PC-9 (cell line): ENCODE results near the gene ZNF804A. TPM values are rescaled to one million over a fixed set of nuclear protein-coding genes. Genes with fewer than 3 reads are reported as not detected.
A peak's percentile ranks its signal among the peaks of the same experiment; 100 is the strongest.

Source experiments
- BruUV-seq: library from RNA; stranded (reverse); fragments of 400-500 nt; replicated peaks from 2 replicates; lab custom pipeline; 2021; lab: Mats Ljungman, UMichigan
- CTCF ChIA-PET: fragments of 300-600 bp; sonication (Branson Sonifier 250); formaldehyde crosslinking; loops from one replicate; lab custom pipeline; 2022; ENCODE audit warnings: antibody characterized with exemption; lab: Charles Lee
- POLR2A ChIA-PET: fragments of 300-600 bp; sonication (Branson Sonifier 250); formaldehyde crosslinking; loops from one replicate; lab custom pipeline; 2022; ENCODE audit warnings: antibody characterized with exemption; ENCODE audit not compliant: unreplicated experiment; lab: Charles Lee
- DNase-seq, 2 experiments: peaks; one replicate each; pipeline versions ENCODE4 v3.0.0 to v3.0.0-alpha.2; 2015 to 2022; ENCODE audit warnings: mixed read lengths in 1 of 2
- H2AFZ ChIP-seq: fragments of 200-600 bp; sonication (generic); 2 replicates; pipeline ENCODE4 v1.8.1; 2017; ENCODE audit warnings: antibody characterized with exemption
- H3F3A ChIP-seq: fragments of 200-600 bp; sonication (generic); 2 replicates; pipeline ENCODE4 v1.8.1; 2017; ENCODE audit warnings: antibody characterized with exemption, mild to moderate bottlenecking, low read depth; ENCODE audit not compliant: insufficient read depth
- H3K27ac ChIP-seq: fragments of 200-600 bp; sonication (generic); 2 replicates; pipeline ENCODE4 v1.6.1; 2016; ENCODE audit warnings: mixed run types
- H3K27me3 ChIP-seq: fragments of 200-600 bp; sonication (generic); 2 replicates; pipeline ENCODE4 v1.6.1; 2016; ENCODE audit warnings: low read depth, mixed run types; ENCODE audit not compliant: insufficient read depth
- H3K36me3 ChIP-seq: fragments of 200-600 bp; sonication (generic); 2 replicates; pipeline ENCODE4 v1.6.1; 2016; ENCODE audit warnings: low read depth, mixed run types
- H3K4me1 ChIP-seq: fragments of 200-600 bp; sonication (generic); replicated peaks from 2 replicates; pipeline ENCODE4 v1.6.1; 2016; ENCODE audit warnings: mixed run types; ENCODE audit not compliant: insufficient read depth
- H3K4me2 ChIP-seq: fragments of 200-600 bp; sonication (generic); 2 replicates; pipeline ENCODE4 v1.6.1; 2017; ENCODE audit warnings: mixed run types
- H3K4me3 ChIP-seq: fragments of 200-600 bp; sonication (generic); 2 replicates; pipeline ENCODE4 v1.6.1; 2016; ENCODE audit warnings: mixed run types
- H3K79me2 ChIP-seq: fragments of 200-600 bp; sonication (generic); 2 replicates; pipeline ENCODE4 v1.6.1; 2017; ENCODE audit warnings: low read depth, mixed run types
- H3K9me2 ChIP-seq: fragments of 200-600 bp; sonication (generic); 2 replicates; pipeline ENCODE4 v1.8.1; 2017; ENCODE audit warnings: mild to moderate bottlenecking; ENCODE audit not compliant: insufficient read depth
- H3K9me3 ChIP-seq: fragments of 200-600 bp; sonication (generic); 2 replicates; pipeline ENCODE4 v1.8.1; 2016; ENCODE audit warnings: low read depth; ENCODE audit not compliant: insufficient read depth
- H4K20me1 ChIP-seq: fragments of 200-600 bp; sonication (generic); 2 replicates; pipeline ENCODE4 v1.8.1; 2017; ENCODE audit not compliant: insufficient read depth
- CTCF ChIP-seq: fragments of 200-600 bp; sonication (generic); conservative IDR thresholded peaks from 2 replicates; pipeline ENCODE4 v1.6.1; 2017; ENCODE audit warnings: mixed run types, antibody characterized with exemption, mild to moderate bottlenecking, moderate library complexity
- EZH2 ChIP-seq: fragments of 200-600 bp; sonication (generic); IDR thresholded peaks from 2 replicates; pipeline ENCODE4 v1.8.0; 2017; ENCODE audit warnings: antibody characterized with exemption, low read depth
- intact Hi-C: fragments of 100-400 bp; cut with micrococcal nuclease; formaldehyde crosslinking; loops from one replicate; pipeline ENCODE4 v1.10.0; 2022; ENCODE audit not compliant: unreplicated experiment
- total RNA-seq: library from RNA; stranded (reverse); gene quantifications from 2 replicates; pipeline ENCODE4 v1.2.3, GENCODE V29; 2021

Gene ZNF804A
- total RNA-seq, 1 experiment from 2014 or later = not detected

DNA sequence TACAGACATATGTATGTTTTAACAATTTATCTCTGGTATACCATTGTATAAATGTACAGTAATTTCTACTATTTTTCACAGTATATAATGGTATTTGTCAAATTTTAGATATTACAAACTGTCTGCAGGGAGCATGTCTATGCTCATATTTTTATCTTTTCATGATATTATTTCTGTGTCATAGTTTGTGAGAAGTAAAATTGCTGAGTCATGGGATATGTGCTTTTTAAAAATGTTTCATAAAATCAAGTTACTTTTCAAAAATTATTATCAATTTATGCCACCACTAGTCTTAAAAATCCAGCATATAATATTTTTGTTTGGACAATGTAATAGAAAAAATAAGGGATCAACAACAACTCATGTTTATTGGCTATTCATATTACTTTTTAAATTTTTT is 9.1 kb upstream of the ZNF804A start:
- Histone ChIP-seq H3K4me1 (no peaks in the 10 kb centered on the region), H3K9me3 (no peaks in the 10 kb centered on the region), H3K27me3 (no peaks in the 10 kb centered on the region), H3K27ac (no peak overlapping the region), H3K4me2 (no peak overlapping the region), H2AFZ (no peak overlapping the region), H3F3A (no peaks in the 10 kb centered on the region), H3K79me2 (no peaks in the 10 kb centered on the region), H3K4me3 (no peak overlapping the region), H3K36me3 (no peaks in the 10 kb centered on the region), H4K20me1 (no peaks in the 10 kb centered on the region), H3K9me2 (no peaks in the 10 kb centered on the region)
- ChIA-PET CTCF (no interaction called here), POLR2A (no interaction called here)
- no TSS peak for BruUV-seq
- DNase-seq = no peak
- intact Hi-C loops = no loop called here
- TF ChIP-seq CTCF (no peak), EZH2 (no peak)

DNA sequence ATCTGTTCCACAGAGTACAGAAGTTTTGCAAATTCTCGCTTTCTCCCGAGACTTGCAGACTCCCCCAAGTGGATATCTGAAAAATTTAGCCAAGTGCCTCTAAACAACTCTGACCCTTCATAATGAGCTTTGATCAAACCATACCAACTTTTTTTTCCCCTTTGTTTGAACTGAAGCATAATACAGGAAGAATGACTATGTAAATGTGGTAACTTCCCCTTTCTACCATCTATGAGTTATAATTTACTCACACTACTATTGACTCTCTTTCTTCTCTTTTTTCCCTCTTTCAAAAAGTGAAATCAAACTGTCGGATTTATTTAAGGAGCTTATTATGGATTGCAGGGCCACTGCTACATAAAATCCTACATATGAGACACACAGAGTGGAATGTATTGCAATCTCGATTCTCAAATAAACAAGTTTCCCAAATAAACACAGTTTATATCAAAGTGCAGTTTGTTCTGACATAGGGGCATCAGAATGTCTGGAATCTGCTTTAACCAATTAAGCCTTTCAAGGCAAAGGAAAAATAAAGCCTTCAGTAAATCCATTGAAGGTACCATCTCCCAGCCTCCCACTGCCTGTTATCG is 1.4 kb upstream of the ZNF804A start:
- Histone ChIP-seq H3K36me3 (no peaks in the 10 kb centered on the region), H3F3A (no peaks in the 10 kb centered on the region), H3K4me2 (no peak overlapping the region; the same call in 1 of the 2 replicates), H2AFZ (no peak overlapping the region), H3K27ac (no peak overlapping the region), H3K4me1 (no peaks in the 10 kb centered on the region), H3K4me3 (no peak overlapping the region), H3K79me2 (no peaks in the 10 kb centered on the region), H4K20me1 (no peaks in the 10 kb centered on the region), H3K9me2 (no peaks in the 10 kb centered on the region), H3K27me3 (no peaks in the 10 kb centered on the region), H3K9me3 (no peaks in the 10 kb centered on the region)
- POLR2A ChIA-PET = interaction anchor here (0.6 kb wide), 1 partner anchor 10 kb away, joined by 3 read pairs; no protein-coding TSS in a partner anchor
- intact Hi-C loops = no loop called here
- TF ChIP-seq EZH2 (no peak), CTCF (no peak)
- no peak for DNase-seq
- BruUV-seq = no TSS peak
- CTCF ChIA-PET = no interaction called here

DNA sequence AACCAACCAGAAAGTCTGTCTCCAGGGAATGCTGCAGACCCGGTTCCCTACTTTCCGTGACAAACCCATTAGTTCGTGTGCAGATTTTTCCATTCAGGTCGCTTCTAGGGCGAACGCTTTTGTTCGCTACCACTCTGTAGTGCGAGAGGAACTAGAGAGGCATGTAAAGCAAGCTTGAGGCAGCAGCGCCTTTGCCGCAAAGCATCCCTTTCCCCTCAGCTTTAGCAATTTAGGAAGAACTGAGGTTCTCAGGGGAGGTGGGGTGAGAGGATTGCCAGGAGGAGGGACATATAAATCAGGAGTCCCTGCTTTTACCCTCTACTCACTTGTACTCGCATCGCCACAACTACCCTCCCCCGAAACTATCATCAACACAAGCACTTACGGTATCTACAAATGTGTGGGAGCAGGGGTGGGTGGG is 748 bp upstream of the ZNF804A start:
- H3K4me2 ChIP-seq = peak overlapping the region; percentile 60; the same call in 1 of the 2 replicates
- H3K9me2 ChIP-seq = no peaks in the 10 kb centered on the region
- H4K20me1 ChIP-seq = no peaks in the 10 kb centered on the region
- no peaks in the 10 kb centered on the region for H3K27me3 ChIP-seq
- no peaks in the 10 kb centered on the region for H3K79me2 ChIP-seq
- intact Hi-C loops = no loop called here
- no TSS peak for BruUV-seq
- ChIA-PET POLR2A (no interaction called here), CTCF (no interaction called here)
- no peak for DNase-seq
- H3K9me3 ChIP-seq = no peaks in the 10 kb centered on the region
- H2AFZ ChIP-seq = no peak overlapping the region
- no peak overlapping the region for H3K27ac ChIP-seq
- no peaks in the 10 kb centered on the region for H3F3A ChIP-seq
- TF ChIP-seq EZH2 (no peak), CTCF (no peak)
- H3K4me1 ChIP-seq = no peaks in the 10 kb centered on the region
- H3K4me3 ChIP-seq = peak overlapping the region; percentile 51; the same call in 1 of the 2 replicates
- no peaks in the 10 kb centered on the region for H3K36me3 ChIP-seq
